ENCODE data around the gene ADAMTSL3. TPM values are rescaled to one million over a fixed set of nuclear protein-coding genes. Genes with fewer than 3 reads are reported as not detected.

Gene ADAMTSL3
- total and polyA plus RNA-seq, 4 donors: 3.5 to 19.0 (median 8.0) TPM

DNA sequence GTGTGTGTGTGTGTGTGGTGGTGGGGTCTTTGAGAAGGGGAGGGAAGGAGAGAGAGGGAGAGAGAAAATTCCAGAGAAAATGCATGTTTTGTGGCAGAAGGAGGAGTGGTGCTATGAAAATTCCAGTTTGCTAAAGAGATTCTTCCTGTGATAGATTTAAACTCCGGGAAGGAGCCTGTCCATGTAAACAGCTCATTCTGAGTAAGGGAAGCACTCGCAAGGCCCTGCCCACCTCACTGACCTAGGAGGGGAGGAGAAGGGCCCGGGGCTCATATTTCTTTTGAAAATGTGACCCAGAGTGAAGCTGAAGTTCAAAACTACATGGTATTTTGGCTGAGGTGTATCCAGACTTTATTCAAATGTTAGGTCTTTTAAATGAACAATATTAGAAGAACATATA, 41.3 kb downstream of the ADAMTSL3 start (continued):
- TF ChIP-seq, protein P1, sequence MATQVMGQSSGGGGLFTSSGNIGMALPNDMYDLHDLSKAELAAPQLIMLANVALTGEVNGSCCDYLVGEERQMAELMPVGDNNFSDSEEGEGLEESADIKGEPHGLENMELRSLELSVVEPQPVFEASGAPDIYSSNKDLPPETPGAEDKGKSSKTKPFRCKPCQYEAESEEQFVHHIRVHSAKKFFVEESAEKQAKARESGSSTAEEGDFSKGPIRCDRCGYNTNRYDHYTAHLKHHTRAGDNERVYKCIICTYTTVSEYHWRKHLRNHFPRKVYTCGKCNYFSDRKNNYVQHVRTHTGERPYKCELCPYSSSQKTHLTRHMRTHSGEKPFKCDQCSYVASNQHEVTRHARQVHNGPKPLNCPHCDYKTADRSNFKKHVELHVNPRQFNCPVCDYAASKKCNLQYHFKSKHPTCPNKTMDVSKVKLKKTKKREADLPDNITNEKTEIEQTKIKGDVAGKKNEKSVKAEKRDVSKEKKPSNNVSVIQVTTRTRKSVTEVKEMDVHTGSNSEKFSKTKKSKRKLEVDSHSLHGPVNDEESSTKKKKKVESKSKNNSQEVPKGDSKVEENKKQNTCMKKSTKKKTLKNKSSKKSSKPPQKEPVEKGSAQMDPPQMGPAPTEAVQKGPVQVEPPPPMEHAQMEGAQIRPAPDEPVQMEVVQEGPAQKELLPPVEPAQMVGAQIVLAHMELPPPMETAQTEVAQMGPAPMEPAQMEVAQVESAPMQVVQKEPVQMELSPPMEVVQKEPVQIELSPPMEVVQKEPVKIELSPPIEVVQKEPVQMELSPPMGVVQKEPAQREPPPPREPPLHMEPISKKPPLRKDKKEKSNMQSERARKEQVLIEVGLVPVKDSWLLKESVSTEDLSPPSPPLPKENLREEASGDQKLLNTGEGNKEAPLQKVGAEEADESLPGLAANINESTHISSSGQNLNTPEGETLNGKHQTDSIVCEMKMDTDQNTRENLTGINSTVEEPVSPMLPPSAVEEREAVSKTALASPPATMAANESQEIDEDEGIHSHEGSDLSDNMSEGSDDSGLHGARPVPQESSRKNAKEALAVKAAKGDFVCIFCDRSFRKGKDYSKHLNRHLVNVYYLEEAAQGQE (IDR thresholded peaks at IDR 0.05): no peak
- TF ChIP-seq JUND (IDR thresholded peaks at IDR 0.05): no peak

DNA sequence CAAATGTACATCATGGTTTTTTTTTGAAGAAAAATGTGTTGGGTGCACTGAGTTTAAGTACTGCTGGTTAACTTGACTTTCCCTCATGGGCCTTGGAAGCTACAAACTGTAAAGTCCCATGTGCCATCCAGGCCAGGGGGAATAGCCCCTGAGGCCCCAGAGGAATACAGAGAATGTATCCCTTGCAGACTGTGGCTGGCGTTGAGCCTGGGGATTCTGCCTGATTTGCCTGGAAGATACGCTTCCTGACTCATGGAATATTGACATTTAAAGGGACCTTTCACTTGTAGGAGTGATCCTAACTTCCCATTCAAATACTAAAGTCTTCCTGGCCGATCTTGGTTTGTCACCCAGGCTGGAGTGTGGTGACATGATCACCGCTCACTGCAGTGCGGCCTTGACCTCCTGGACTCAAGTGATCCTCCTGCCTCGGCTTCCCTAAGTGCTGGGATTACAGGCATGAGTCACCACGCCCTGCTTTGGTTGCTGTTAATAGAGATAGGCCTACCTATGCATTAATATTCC, 42.0 kb downstream of the ADAMTSL3 start:
- H3K9ac ChIP-seq (ENCODE audit: low read depth in 1 of 2, low read length in 2 of 2): no peak overlapping the region
- peaks cover 0 to 7% (median 1%) of the 10 kb centered on the region in 4 donors for H3K4me1 ChIP-seq (ENCODE audit: control insufficient read depth in 4 of 4, insufficient read depth in 4 of 4, low read length in 3 of 4)
- H3K4me3 ChIP-seq (ENCODE audit: low read depth in 1 of 3, low read length in 3 of 3): no peak overlapping the region
- H3K9me3 ChIP-seq (ENCODE audit: control insufficient read depth in 4 of 4, low read length in 3 of 4): no peaks in the 10 kb centered on the region
- TF ChIP-seq RXRA (IDR thresholded peaks at IDR 0.05): no peak
- no peak for TF ChIP-seq YY1 (IDR thresholded peaks at IDR 0.05)
- no peaks in the 10 kb centered on the region for H3K27me3 ChIP-seq (ENCODE audit: control insufficient read depth in 4 of 4, insufficient read depth in 4 of 4, low read length in 3 of 4)
- no peaks in the 10 kb centered on the region for H3K36me3 ChIP-seq (ENCODE audit: control insufficient read depth in 4 of 4, insufficient read depth in 3 of 4, low read depth in 1 of 4, low read length in 3 of 4)
- DNase-seq (ENCODE audit: low spot score): no peak
- WGBS: 82% methylated on average over 7 of the region's 7 CpGs
- H3K27ac ChIP-seq (ENCODE audit: low read depth in 1 of 2, low read length in 2 of 2): no peak overlapping the region

DNA sequence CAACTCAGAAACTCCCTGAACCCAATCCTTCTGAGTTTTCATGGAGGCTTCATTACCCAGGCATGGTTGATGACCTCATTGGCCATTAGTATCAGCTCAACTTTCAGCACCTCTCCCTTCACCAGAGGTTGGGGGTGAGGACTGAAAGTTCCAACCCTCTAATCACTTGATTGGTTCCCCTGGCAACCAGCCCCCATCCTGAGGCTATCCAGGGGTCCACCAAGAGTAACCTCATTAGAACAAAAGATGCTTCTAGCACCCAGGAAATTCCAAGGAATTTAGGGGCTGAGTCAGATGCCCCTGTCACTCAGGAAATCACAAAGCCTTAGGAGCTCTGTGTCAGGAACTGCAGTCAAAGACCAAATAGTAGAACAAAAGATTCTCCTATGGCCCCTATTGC, 43.8 kb downstream of the ADAMTSL3 start:
- DNase-seq (ENCODE audit: low spot score): no peak
- Histone ChIP-seq H3K27ac (ENCODE audit: low read depth in 1 of 2, low read length in 2 of 2) (peak overlapping the region in 1 of 2 donors; percentile 26), H3K27me3 (ENCODE audit: control insufficient read depth in 4 of 4, insufficient read depth in 4 of 4, low read length in 3 of 4) (no peaks in the 10 kb centered on the region), H3K4me1 (ENCODE audit: control insufficient read depth in 4 of 4, insufficient read depth in 4 of 4, low read length in 3 of 4) (peaks cover 0 to 4% (median under 1%) of the 10 kb centered on the region in 4 donors), H3K9me3 (ENCODE audit: control insufficient read depth in 4 of 4, low read length in 3 of 4) (no peaks in the 10 kb centered on the region), H3K36me3 (ENCODE audit: control insufficient read depth in 4 of 4, insufficient read depth in 3 of 4, low read depth in 1 of 4, low read length in 3 of 4) (no peaks in the 10 kb centered on the region), H3K9ac (ENCODE audit: low read depth in 1 of 2, low read length in 2 of 2) (no peak overlapping the region), H3K4me3 (ENCODE audit: low read depth in 1 of 3, low read length in 3 of 3) (no peak overlapping the region)
- TF ChIP-seq EGR1 (IDR thresholded peaks at IDR 0.05; ENCODE audit: low read depth in 2 of 2) (no peak), JUND (IDR thresholded peaks at IDR 0.05) (no peak), TAF1 (conservative IDR thresholded peaks at IDR 0.05) (no peak), RAD21 (IDR thresholded peaks at IDR 0.05) (no peak), NR2F2 (IDR thresholded peaks at IDR 0.05) (no peak), FOXA2 (IDR thresholded peaks at IDR 0.05) (no peak)
- TF ChIP-seq, protein P2, sequence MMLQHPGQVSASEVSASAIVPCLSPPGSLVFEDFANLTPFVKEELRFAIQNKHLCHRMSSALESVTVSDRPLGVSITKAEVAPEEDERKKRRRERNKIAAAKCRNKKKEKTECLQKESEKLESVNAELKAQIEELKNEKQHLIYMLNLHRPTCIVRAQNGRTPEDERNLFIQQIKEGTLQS (IDR thresholded peaks at IDR 0.05): no peak
- TF ChIP-seq, protein P1 (IDR thresholded peaks at IDR 0.05): no peak
